Heart left ventricle (tissue), 16 donors: Measurements from ENCODE around the gene P2RX6. TPM values are rescaled to one million over a fixed set of nuclear protein-coding genes. Genes with fewer than 3 reads are reported as not detected.

ENCODE experiments used
- ATAC-seq, 4 donors: fragments of 200-7000 bp; cut with Tn5 transposase; one replicate each; pipeline ENCODE4 v1.9.1; 2020 to 2022; ENCODE audit warnings: moderate library complexity in 4 of 4, mild to moderate bottlenecking in 3 of 4, moderate number of reproducible peaks in 1 of 4
- DNase-seq, 5 donors: peaks; one replicate each; pipeline ENCODE4 v3.0.0-alpha.2; 2020
- H3K27ac ChIP-seq, 12 donors: fragments of 200-600 bp; sonication (generic) in 4 of 12; one replicate each; pipeline versions ENCODE4 v1.5.0 to v1.8.0; 2016 to 2022; ENCODE audit warnings: mild to moderate bottlenecking in 2 of 12
- H3K27me3 ChIP-seq, 9 donors: fragments of 200-600 bp; sonication (generic) in 2 of 9; one replicate each; pipeline versions ENCODE4 v1.5.1 to v1.8.0; 2016 to 2022; ENCODE audit warnings: mild to moderate bottlenecking in 3 of 9
- H3K36me3 ChIP-seq, 9 donors: fragments of 200-600 bp; sonication (generic) in 2 of 9; one replicate each; pipeline versions ENCODE4 v1.5.0 to v1.8.0; 2018 to 2022; ENCODE audit warnings: mild to moderate bottlenecking in 2 of 9
- H3K4me1 ChIP-seq, 12 donors: fragments of 200-600 bp; sonication (generic) in 4 of 12; one replicate each; pipeline versions ENCODE4 v1.5.0 to v1.8.0; 2016 to 2022; ENCODE audit warnings: mild to moderate bottlenecking in 3 of 12
- H3K4me3 ChIP-seq, 12 donors: fragments of 200-600 bp; sonication (generic) in 4 of 12; one replicate each; pipeline versions ENCODE4 v1.5.0 to v1.8.0; 2017 to 2022; ENCODE audit warnings: mild to moderate bottlenecking in 9 of 12, moderate library complexity in 4 of 12
- H3K9me3 ChIP-seq, 12 donors: fragments of 200-600 bp; sonication (generic) in 4 of 12; one replicate each; pipeline versions ENCODE4 v1.5.0 to v1.8.0; 2016 to 2022; ENCODE audit warnings: mild to moderate bottlenecking in 1 of 12
- CTCF ChIP-seq, 12 donors: fragments of 200-600 bp; sonication (generic) in 4 of 12; IDR thresholded peaks; one replicate each; pipeline versions ENCODE4 v1.5.0 to v1.8.0; 2018 to 2022; ENCODE audit warnings: antibody characterized with exemption in 12 of 12, mild to moderate bottlenecking in 5 of 12
- POLR2A ChIP-seq, 2 donors: fragments of 450-650 bp; IDR thresholded peaks; one replicate each; pipeline ENCODE4 v1.6.1; 2017; ENCODE audit warnings: antibody characterized with exemption in 2 of 2, mild to moderate bottlenecking in 2 of 2, moderate library complexity in 2 of 2
- WGBS, 4 donors: extraction: QIAGEN DNeasy Blood & Tissue Kit in 2 of 4; methylation state at CpG; one replicate each; pipeline versions ENCODE4 v1.1.5 to v1.1.7; 2013 to 2018; 5-methylcytosine and 5-hydroxymethylcytosine counted together
- intact Hi-C, 10 donors: fragments of 100-400 bp; cut with DNase I; formaldehyde crosslinking; loops; one replicate each; pipeline versions ENCODE4 v1.11.1 to v1.14.2; 2022
- polyA plus RNA-seq, 2 donors: library from polyadenylated mRNA; stranded (reverse); fragments of 200-250 nt; gene quantifications; one replicate each; pipeline ENCODE4 v1.2.3, GENCODE V29; 2013
- total RNA-seq, 9 donors: library from RNA; depleted of rRNA in 2 of 9; stranded (reverse); fragments of >200 nt in 2 of 9; fragmentation: NEBNext Ultra II Directional in 3 of 9; extraction: Animal tissue kit (Norgen Biotek cat#: 25700) in 3 of 9; gene quantifications; one replicate each; pipeline versions ENCODE4 v1.1.0 to v1.2.4, GENCODE V29; 2016 to 2023
- donor health status: ischemic (EF 13 %, LVEDD 7.1; RV severe dilation, severe dysfunction).
- donor health status: healthy with polysubstance abuse.
- donor health status: DM: no; HTN: yes; CAD: no.
- donor health status: DM: no; HTN: no; CAD: no.
- donor health status: ischemic (EF 25% LVEDD 6.9; RV normal size, moderate dysfunction).
- donor health status: ischemic (EF 25% LVEDD 5.7; RV mildly dilated, moderate dysfunction).
- donor health status: healthy.
- donor health status: DM: yes; HTN: yes; CAD: no.
- donor health status: ischemic (EF 35%, LVEDD 5.7; RV mildly dilated, moderate dysfunction).
- donor health status: nonischemic (EF 11% LVEDD 7.7; RV severe dilation, severe dysfunction).
- donor health status: DM: yes; HTN: yes; CAD: no.
- donor health status: PGD.
- donor health status: ischemic (EF 29% LVEDD 5.4; RV normal size, mild dysfunction).
- donor health status: nonischemic (EF 23%, LVEDD 6.1; RV moderate dilation, normal function).

The P2RX6 gene
- total and polyA plus RNA-seq, 11 donors = 0.06 to 4.8 (median 1.5) TPM

- H3K27me3 ChIP-seq = peaks cover 0 to 3% (median 0%) of the 10 kb centered on the region in 9 donors
- H3K36me3 ChIP-seq = no peaks in the 10 kb centered on the region
- peaks cover 0 to 13% (median 2%) of the 10 kb centered on the region in 12 donors for H3K9me3 ChIP-seq
- DNase-seq (no peak), ATAC-seq (no peak)
- peaks cover 0 to 32% (median 7%) of the 10 kb centered on the region in 12 donors for H3K4me1 ChIP-seq
- TF ChIP-seq CTCF (IDR thresholded peaks at IDR 0.05) (no peak), POLR2A (IDR thresholded peaks at IDR 0.05) (no peak)
- 79 to 83% (median 82%) methylated on average over 13 to 14 of the region's 14 CpGs for WGBS, 4 donors
- no peak overlapping the region for H3K4me3 ChIP-seq
- intact Hi-C loops = no loop called here
- no peak overlapping the region for H3K27ac ChIP-seq
These were observed 39.2 kb upstream of the P2RX6 start for GRCh38 chr22:20975541-20976290.

GRCh38 chr22:20976291-20976877 lies 38.6 kb upstream of the P2RX6 start:
- Histone ChIP-seq H3K27me3 (peaks cover 0 to 3% (median 0%) of the 10 kb centered on the region in 9 donors), H3K9me3 (peaks cover 0 to 13% (median 2%) of the 10 kb centered on the region in 12 donors), H3K36me3 (no peaks in the 10 kb centered on the region), H3K4me1 (peaks cover 4 to 39% (median 13%) of the 10 kb centered on the region in 12 donors), H3K27ac (no peak overlapping the region), H3K4me3 (no peak overlapping the region)
- TF ChIP-seq POLR2A (IDR thresholded peaks at IDR 0.05) (no peak), CTCF (IDR thresholded peaks at IDR 0.05) (no peak)
- no peak for DNase-seq
- ATAC-seq = no peak
- 80 to 87% (median 84%) methylated on average over 23 to 24 of the region's 24 CpGs for WGBS, 4 donors
- intact Hi-C loops = no loop called here

- ATAC-seq = no peak
- 80 to 84% (median 82%) methylated on average over 10 to 11 of the region's 11 CpGs for WGBS, 4 donors
These were observed 37.9 kb upstream of the P2RX6 start for GRCh38 chr22:20977019-20977418.

More at GRCh38 chr22:20977019-20977418, 37.9 kb upstream of the P2RX6 start:
- DNase-seq = no peak
- peaks cover 0 to 13% (median 2%) of the 10 kb centered on the region in 12 donors for H3K9me3 ChIP-seq
- no peaks in the 10 kb centered on the region for H3K36me3 ChIP-seq
- intact Hi-C loops = no loop called here
- H3K27ac ChIP-seq = no peak overlapping the region
- H3K4me1 ChIP-seq = peaks cover 5 to 35% (median 16%) of the 10 kb centered on the region in 12 donors
- no peak for TF ChIP-seq POLR2A (IDR thresholded peaks at IDR 0.05)
- no peak for TF ChIP-seq CTCF (IDR thresholded peaks at IDR 0.05)
- peaks cover 0 to 3% (median 0%) of the 10 kb centered on the region in 9 donors for H3K27me3 ChIP-seq
- H3K4me3 ChIP-seq = no peak overlapping the region
